Fibroblast of lung (primary cell): ENCODE measurements around the gene FGFR3. TPM values are rescaled to one million over a fixed set of nuclear protein-coding genes. Genes with fewer than 3 reads are reported as not detected.
A peak's percentile ranks its signal among the peaks of the same experiment; 100 is the strongest.

Experiments
- DNase-seq, 2 donors: peaks; one replicate each; pipeline versions ENCODE4 v3.0.0 to v3.0.0-alpha.2; 2010; ENCODE audit warnings: low read depth in 2 of 2
- H2AFZ ChIP-seq: 2 replicates; pipeline ENCODE4 v1.5.1; 2012; ENCODE audit warnings: low read length, control low read depth, inconsistent platforms
- H3K27ac ChIP-seq: 2 replicates; pipeline ENCODE4 v1.5.1; 2011; ENCODE audit warnings: low read length, control low read depth; ENCODE audit not compliant: insufficient read depth
- H3K27me3 ChIP-seq: 2 replicates; pipeline ENCODE4 v1.5.1; 2011; ENCODE audit warnings: mild to moderate bottlenecking, low read length; ENCODE audit not compliant: control insufficient read depth, insufficient read depth
- H3K36me3 ChIP-seq: 2 replicates; pipeline ENCODE4 v1.5.1; 2011; ENCODE audit warnings: low read length; ENCODE audit not compliant: control insufficient read depth, insufficient read depth
- H3K4me1 ChIP-seq: 2 replicates; pipeline ENCODE4 v1.5.1; 2011; ENCODE audit warnings: low read length; ENCODE audit not compliant: control insufficient read depth, insufficient read depth; ENCODE audit errors: extremely low read depth
- H3K4me2 ChIP-seq: 2 replicates; pipeline ENCODE4 v1.5.1; 2011; ENCODE audit warnings: low read length, control low read depth; ENCODE audit not compliant: insufficient read depth; ENCODE audit errors: extremely low read depth
- H3K4me3 ChIP-seq, 4 experiments: fragments of 200-600 bp in 1 of 4; sonication (generic) in 1 of 4; replicated peaks in 1 of 4; 2 replicates each; pipeline ENCODE4 v1.5.1; 2011 to 2016; ENCODE audit warnings: low read length in 4 of 4, low read depth in 3 of 4, mild to moderate bottlenecking in 3 of 4, control low read depth in 2 of 4, inconsistent platforms in 1 of 4, mixed read lengths in 1 of 4; ENCODE audit not compliant: insufficient read depth in 1 of 4; ENCODE audit errors: control extremely low read depth in 1 of 4
- H3K79me2 ChIP-seq: 2 replicates; pipeline ENCODE4 v1.5.1; 2012; ENCODE audit warnings: mild to moderate bottlenecking, low read length, inconsistent platforms; ENCODE audit not compliant: control insufficient read depth, insufficient read depth
- H3K9ac ChIP-seq: 2 replicates; pipeline ENCODE4 v1.5.1; 2011; ENCODE audit warnings: mild to moderate bottlenecking, low read length, control low read depth; ENCODE audit not compliant: insufficient read depth
- H3K9me3 ChIP-seq: 2 replicates; pipeline ENCODE4 v1.5.1; 2012; ENCODE audit warnings: low read depth, low read length; ENCODE audit not compliant: control insufficient read depth, insufficient read depth
- H4K20me1 ChIP-seq: 2 replicates; pipeline ENCODE4 v1.5.1; 2011; ENCODE audit warnings: low read length; ENCODE audit not compliant: control insufficient read depth, insufficient read depth; ENCODE audit errors: extremely low read depth
- EZH2 ChIP-seq: IDR thresholded peaks from 2 replicates; pipeline ENCODE4 v1.5.1; 2012; ENCODE audit warnings: low read length, control low read depth, mild to moderate bottlenecking; ENCODE audit errors: missing control alignments
- polyA plus RNA-seq, 2 donors: library from polyadenylated mRNA; depleted of rRNA in 1 of 2; stranded (reverse) in 1 of 2; unstranded in 1 of 2; fragments of >200 nt; gene quantifications; 2 replicates each; pipeline ENCODE4 v1.2.1, GENCODE V29; 2011 to 2012; ENCODE audit warnings: missing spikeins in 1 of 2
- total RNA-seq: library from RNA; depleted of rRNA; stranded (reverse); fragments of >200 nt; gene quantifications from 2 replicates; pipeline ENCODE4 v1.2.1, GENCODE V29; 2014
- TF ChIP-seq, protein P1 (sequence below), 2 donors: IDR thresholded peaks in 1 of 2; conservative IDR thresholded peaks in 1 of 2; 1 replicate in 1 of 2; 2 replicates in 1 of 2; pipeline ENCODE4 v1.5.1; 2011 to 2012; ENCODE audit warnings: low read length in 2 of 2, control low read depth in 1 of 2, inconsistent platforms in 1 of 2, low read depth in 1 of 2, mild to moderate bottlenecking in 1 of 2

FGFR3 gene
- total and polyA plus RNA-seq, 2 donors (not counting 1 experiment from before 2014, with no cell fraction given), result 0.11 to 0.33 TPM

DNA sequence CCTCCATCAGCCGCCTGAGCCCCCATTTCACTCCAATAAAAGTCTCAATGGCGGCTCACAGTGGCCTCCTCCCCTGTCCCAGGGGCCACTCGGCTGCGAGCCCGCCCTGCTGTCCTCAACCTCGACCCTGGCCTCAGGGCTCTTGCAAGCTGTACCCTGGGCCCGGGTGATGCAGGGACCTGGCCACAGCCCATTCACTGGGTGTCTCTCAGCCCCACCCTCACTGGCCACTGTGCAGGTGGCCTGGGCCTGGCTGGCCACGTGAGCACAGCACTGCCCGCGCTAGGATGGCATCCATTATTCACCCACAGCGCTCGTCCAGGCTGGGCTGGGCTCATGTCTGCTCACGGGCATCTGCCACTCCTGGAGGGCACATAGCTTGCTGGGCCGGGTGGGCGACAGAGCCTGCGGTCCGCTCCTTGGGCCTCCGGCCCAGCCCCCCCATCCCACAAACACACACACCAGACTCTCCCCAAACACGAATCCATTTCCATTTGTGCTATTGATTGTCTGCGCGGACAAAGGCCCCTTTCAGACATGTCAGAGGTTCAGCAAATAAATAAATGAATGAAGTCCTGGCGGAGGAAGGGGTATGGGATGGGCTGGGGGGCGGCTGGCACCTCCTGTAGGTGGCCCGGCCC lies 16.5 kb upstream of the FGFR3 start:
- Histone ChIP-seq H3K9me3 (no peaks in the 10 kb centered on the region), H3K9ac (no peak overlapping the region), H4K20me1 (no peaks in the 10 kb centered on the region), H2AFZ (no peak overlapping the region), H3K27ac (no peak overlapping the region), H3K4me2 (no peak overlapping the region), H3K27me3 (no peaks in the 10 kb centered on the region), H3K36me3 (no peaks in the 10 kb centered on the region), H3K4me3 (no peak overlapping the region), H3K79me2 (no peaks in the 10 kb centered on the region), H3K4me1 (no peaks in the 10 kb centered on the region)
- no peak for TF ChIP-seq EZH2
- TF ChIP-seq, protein P1, sequence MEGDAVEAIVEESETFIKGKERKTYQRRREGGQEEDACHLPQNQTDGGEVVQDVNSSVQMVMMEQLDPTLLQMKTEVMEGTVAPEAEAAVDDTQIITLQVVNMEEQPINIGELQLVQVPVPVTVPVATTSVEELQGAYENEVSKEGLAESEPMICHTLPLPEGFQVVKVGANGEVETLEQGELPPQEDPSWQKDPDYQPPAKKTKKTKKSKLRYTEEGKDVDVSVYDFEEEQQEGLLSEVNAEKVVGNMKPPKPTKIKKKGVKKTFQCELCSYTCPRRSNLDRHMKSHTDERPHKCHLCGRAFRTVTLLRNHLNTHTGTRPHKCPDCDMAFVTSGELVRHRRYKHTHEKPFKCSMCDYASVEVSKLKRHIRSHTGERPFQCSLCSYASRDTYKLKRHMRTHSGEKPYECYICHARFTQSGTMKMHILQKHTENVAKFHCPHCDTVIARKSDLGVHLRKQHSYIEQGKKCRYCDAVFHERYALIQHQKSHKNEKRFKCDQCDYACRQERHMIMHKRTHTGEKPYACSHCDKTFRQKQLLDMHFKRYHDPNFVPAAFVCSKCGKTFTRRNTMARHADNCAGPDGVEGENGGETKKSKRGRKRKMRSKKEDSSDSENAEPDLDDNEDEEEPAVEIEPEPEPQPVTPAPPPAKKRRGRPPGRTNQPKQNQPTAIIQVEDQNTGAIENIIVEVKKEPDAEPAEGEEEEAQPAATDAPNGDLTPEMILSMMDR (conservative IDR thresholded peaks at IDR 0.05 in 1 of 2, IDR thresholded peaks at IDR 0.05 in 1 of 2; ENCODE audit: low read depth in 1 of 2, low read length in 2 of 2), result no peak
- DNase-seq, result no peak

DNA sequence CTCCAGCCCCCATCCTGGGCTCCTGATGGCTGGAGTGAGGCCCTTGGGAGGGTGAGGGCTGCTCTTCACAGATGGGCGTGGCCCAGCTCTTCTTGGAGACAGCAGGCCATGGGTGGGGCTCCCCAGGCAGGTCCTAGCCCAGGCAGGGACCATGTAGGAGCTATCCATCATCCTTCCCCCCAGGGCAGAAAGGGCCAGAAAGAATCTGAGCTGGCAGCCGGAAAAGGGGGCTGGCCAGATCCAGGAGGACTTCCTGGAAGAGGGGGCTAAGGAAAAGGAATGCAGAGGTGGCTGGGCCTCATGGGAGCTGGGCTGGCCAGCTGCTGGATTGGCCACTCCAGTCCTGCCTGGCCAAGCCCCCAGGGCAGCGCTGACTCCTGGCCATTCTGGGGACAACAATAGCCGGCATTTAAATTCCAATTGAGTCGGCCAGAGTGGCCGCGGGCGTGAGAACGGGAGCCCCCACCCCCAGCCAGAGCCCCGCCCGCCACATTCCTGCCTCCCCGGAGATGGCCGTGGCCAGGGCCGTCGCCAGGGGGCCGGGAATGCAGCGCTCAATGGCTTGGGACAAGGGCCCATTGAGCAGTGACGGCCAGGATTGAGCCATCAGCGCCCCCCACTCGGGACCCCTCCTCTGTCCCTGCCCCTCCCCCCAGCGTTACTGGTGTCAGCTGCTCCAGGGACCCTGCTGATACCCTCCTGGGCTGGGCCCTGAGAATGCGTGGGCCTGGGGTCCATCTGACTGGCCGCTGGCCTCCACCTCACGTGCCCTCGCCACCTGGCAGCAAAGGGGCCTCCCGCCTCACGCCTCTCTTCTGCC lies 15.1 kb upstream of the FGFR3 start:
- H3K36me3 ChIP-seq, result no peaks in the 10 kb centered on the region
- H4K20me1 ChIP-seq, result no peaks in the 10 kb centered on the region
- no peaks in the 10 kb centered on the region for H3K79me2 ChIP-seq
- H3K9ac ChIP-seq, result no peak overlapping the region
- H3K4me3 ChIP-seq, result no peak overlapping the region
- H2AFZ ChIP-seq, result no peak overlapping the region
- no peak overlapping the region for H3K4me2 ChIP-seq
- H3K27ac ChIP-seq, result no peak overlapping the region
- no peaks in the 10 kb centered on the region for H3K4me1 ChIP-seq
- TF ChIP-seq EZH2, result no peak
- TF ChIP-seq, protein P1 (conservative IDR thresholded peaks at IDR 0.05 in 1 of 2, IDR thresholded peaks at IDR 0.05 in 1 of 2; ENCODE audit: low read depth in 1 of 2, low read length in 2 of 2), result no peak
- no peaks in the 10 kb centered on the region for H3K9me3 ChIP-seq
- DNase-seq, result peak in 1 of 2 donors; percentile 39
- H3K27me3 ChIP-seq, result no peaks in the 10 kb centered on the region

- Histone ChIP-seq H2AFZ (no peak overlapping the region), H3K4me3 (no peak overlapping the region), H3K27ac (no peak overlapping the region), H3K4me1 (no peaks in the 10 kb centered on the region), H3K9ac (no peak overlapping the region), H3K9me3 (no peaks in the 10 kb centered on the region), H3K27me3 (no peaks in the 10 kb centered on the region), H3K79me2 (no peaks in the 10 kb centered on the region), H4K20me1 (no peaks in the 10 kb centered on the region), H3K4me2 (no peak overlapping the region), H3K36me3 (no peaks in the 10 kb centered on the region)
- no peak for DNase-seq
- TF ChIP-seq, protein P1 (conservative IDR thresholded peaks at IDR 0.05 in 1 of 2, IDR thresholded peaks at IDR 0.05 in 1 of 2; ENCODE audit: low read depth in 1 of 2, low read length in 2 of 2), result no peak
- no peak for TF ChIP-seq EZH2
These were observed 14.3 kb upstream of the FGFR3 start for GRCh38 chr4:1778642-1779392.
